SK-N-MC (cell line): ENCODE measurements around the gene CDC45.

Experiments used
- DNase-seq: peaks from one replicate; pipeline ENCODE4 v3.0.0-alpha.2; 2011; ENCODE audit warnings: low read depth, low spot score
- H3K27ac ChIP-seq: fragments of 200-600 bp; sonication (generic); 2 replicates; pipeline ENCODE4 v1.5.1; 2016; ENCODE audit warnings: mixed run types
- H3K36me3 ChIP-seq: fragments of 200-600 bp; sonication (generic); 2 replicates; pipeline ENCODE4 v1.6.1; 2017; ENCODE audit warnings: antibody characterized with exemption, low read length, mixed read lengths; ENCODE audit not compliant: insufficient read depth
- H3K4me3 ChIP-seq: fragments of 200-600 bp; sonication (generic); 2 replicates; pipeline ENCODE4 v1.5.1; 2016
- H3K9ac ChIP-seq: fragments of 200-600 bp; sonication (generic); 2 replicates; pipeline ENCODE4 v1.8.0; 2017; ENCODE audit warnings: mixed run types, mixed read lengths; ENCODE audit not compliant: insufficient read length
- H3K9me3 ChIP-seq: fragments of 200-600 bp; sonication (generic); 2 replicates; pipeline ENCODE4 v1.6.1; 2017; ENCODE audit warnings: low read depth, mild to moderate bottlenecking, antibody characterized with exemption, low read length, moderate library complexity, mixed read lengths
- EZH2 ChIP-seq: fragments of 200-600 bp; sonication (generic); IDR thresholded peaks from one replicate; pipeline ENCODE4 v1.6.1; 2017; ENCODE audit warnings: antibody characterized with exemption
- FOXP2 ChIP-seq: optimal IDR thresholded peaks from 2 replicates; pipeline ENCODE3; 2011; ENCODE audit warnings: mild to moderate bottlenecking, moderate library complexity; ENCODE audit not compliant: insufficient read depth; ENCODE audit errors: extremely low read length, control extremely low read depth
- POLR2AphosphoS5 ChIP-seq: IDR thresholded peaks from 2 replicates; pipeline ENCODE4 v1.6.1; 2012; ENCODE audit warnings: mild to moderate bottlenecking, low read depth, low read length, borderline replicate concordance

CDC45 gene

DNA sequence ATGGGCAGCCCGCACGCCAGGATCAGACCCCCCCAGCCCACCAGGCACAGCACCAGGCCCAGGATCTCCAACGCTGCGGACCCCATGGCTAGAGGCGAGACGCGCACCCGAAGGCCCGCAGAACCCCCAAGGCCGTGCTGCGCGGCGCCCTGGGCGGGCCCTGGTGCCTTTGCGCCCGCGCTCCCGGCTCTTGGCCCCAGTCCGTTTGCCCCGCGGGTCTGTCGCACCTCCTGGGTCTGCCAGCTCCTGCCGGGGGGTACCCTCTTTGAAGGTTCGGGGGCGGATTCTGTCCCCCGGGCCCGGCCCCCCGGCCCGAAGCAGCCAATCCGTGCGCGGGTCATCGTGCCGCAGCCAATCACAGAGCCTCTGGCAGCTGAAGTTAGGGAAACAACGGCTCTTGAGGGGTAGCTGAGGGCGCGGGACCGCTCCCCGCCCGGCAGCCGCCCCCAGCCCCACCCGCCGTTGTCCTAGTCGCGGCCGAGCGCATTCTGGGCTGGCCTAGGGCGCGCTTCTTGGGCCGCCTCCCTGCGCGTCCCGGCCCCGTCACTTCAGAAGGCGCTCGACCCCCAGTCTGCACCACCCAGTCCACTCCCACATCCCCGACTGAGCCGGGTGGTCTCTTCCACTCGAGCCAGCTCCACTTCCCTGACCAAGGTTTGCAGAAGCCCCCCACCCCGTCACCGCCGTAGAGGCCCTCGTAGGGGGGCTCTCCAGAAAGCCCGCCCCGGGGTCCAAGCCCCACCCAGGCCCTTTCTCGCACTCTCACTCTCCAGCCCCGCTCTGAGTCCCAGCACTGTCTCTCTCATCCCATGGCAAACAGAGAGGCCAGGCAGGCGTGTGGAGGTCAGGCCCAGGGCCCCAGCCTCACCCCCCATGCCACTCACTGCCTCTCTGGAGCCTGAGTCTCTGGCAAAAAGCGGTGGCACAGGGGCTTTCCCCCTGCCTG, 44.7 kb downstream of the CDC45 start, which contains the start of gene CLDN5:
Gene CLDN5 (minus strand): TSS at position 241 of the 946 bp plus-strand sequence. CDS start 155 bp downstream, at position 86.
- Histone ChIP-seq H3K27ac (no peak within 1 kb of the TSS), H3K36me3 (no peaks in the 10 kb centered on the region), H3K9ac (no peak within 1 kb of the TSS), H3K4me3 (peak within 1 kb of the TSS; percentile 68), H3K9me3 (no peaks in the 10 kb centered on the region)
- DNase-seq: no peak
- TF ChIP-seq POLR2AphosphoS5: no peak; the same call in 1 of the 2 replicates
- TF ChIP-seq EZH2: no peak
- TF ChIP-seq FOXP2: no peak

DNA sequence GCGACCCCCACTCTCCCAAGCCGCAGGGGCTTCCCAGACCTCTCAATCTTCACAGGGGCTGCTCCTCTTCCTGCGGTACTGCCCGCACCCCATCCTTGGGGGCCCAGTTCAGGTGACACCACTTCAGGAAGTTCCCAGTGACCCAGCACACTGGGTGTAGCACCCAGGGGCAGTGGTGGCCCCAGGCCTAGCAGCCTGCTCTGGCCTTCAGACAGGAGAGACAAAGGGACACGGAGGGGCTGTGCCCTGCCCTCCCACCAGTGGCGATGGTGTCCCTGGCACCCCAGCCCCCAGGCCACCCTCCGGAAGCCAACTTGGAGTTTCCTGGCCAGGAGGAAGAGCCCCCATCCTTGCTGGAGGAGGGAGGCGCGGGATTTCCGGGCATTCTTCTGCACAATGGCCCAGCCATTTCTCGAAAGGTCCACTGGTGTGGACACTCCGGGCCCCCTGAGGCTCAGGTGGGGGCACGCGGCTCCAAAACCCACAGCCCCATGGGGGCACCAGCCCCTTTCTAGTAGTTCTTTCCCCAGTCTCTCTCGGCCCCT, 45.5 kb downstream of the CDC45 start:
- DNase-seq: no peak
- Histone ChIP-seq H3K9me3 (no peaks in the 10 kb centered on the region), H3K4me3 (no peak overlapping the region; the same call in 1 of the 2 replicates), H3K36me3 (no peaks in the 10 kb centered on the region), H3K27ac (no peak overlapping the region), H3K9ac (no peak overlapping the region)
- TF ChIP-seq FOXP2: no peak
- no peak for TF ChIP-seq POLR2AphosphoS5
- TF ChIP-seq EZH2: no peak

DNA sequence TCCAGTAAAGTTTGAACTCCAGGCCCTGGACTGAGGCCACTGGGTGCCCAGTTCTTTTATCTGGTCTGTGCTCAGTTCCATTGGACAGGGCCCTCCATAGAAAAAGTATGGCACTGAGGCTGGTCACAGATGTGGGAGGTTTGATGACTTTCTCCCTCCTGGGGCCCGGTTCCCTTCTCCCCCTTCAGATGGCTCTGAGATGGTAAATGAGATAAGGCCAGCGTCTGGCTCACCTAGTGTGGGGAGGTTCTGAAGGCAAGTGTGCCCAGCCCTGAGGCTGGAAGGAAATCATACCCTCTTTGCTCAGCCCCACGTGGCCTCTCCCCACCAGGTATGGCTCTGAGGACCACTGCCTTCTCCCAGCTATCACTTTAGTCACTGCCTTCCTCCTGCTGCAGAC, 45.9 kb downstream of the CDC45 start:
- DNase-seq: no peak
- TF ChIP-seq FOXP2 (no peak), EZH2 (no peak), POLR2AphosphoS5 (no peak)
- H3K36me3 ChIP-seq: no peaks in the 10 kb centered on the region
- H3K9me3 ChIP-seq: no peaks in the 10 kb centered on the region
- H3K9ac ChIP-seq: no peak overlapping the region
- H3K27ac ChIP-seq: no peak overlapping the region
- no peak overlapping the region for H3K4me3 ChIP-seq

DNA sequence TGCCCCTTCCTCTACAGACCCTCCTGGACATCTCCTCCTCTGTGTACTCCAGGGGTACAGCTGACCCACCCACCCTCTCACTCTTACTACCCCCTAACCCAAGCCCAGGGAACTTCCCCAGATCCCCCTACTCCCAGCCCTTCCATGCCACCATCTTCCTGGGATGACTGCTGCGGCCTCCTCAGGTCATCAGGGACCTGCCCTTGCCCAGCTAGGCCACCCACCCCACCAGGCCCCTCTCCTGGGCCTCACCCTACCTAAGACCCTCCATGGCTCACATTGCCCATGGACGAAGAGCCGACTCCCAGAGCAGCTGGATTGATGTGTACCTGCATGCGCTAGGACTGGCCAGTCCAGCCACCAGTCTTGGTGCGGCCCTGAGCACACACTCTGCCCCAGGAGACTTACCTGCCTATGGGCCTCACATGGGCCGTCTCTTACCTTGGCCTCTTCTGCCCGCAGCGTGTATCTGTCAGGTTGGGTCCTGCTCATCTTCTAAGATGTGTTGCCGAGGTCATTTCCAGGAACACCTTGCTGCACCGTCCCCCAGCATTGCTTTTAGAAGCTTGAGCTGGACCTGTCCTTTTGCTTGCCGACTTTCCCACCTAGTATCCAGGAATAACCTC, 46.5 kb downstream of the CDC45 start:
- Histone ChIP-seq H3K9ac (no peak overlapping the region), H3K36me3 (no peaks in the 10 kb centered on the region), H3K27ac (no peak overlapping the region), H3K9me3 (no peaks in the 10 kb centered on the region), H3K4me3 (no peak overlapping the region)
- TF ChIP-seq FOXP2: no peak
- TF ChIP-seq EZH2: no peak
- TF ChIP-seq POLR2AphosphoS5: no peak
- no peak for DNase-seq

DNA sequence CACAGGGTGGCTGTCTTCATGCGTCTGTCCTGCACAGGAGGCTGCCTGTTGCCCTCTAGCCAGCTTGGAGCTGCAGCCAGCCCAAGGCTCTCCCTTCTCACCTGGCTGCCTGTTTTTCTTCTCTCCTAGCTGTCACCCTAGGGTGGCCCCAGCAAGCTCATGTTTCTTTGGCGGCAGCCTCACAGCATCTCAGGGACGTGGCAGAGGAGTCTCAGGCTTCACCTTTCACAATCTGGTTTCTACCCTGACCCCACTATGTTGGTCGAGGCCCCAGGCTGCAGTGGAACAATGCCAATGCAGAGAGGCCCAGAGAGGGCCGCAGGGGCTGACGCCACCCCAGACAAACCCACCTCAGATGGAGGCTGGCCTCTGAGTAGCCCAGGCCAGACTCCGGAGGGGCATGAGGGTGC, 47.0 kb downstream of the CDC45 start:
- Histone ChIP-seq H3K9ac (no peak overlapping the region), H3K27ac (no peak overlapping the region), H3K36me3 (no peaks in the 10 kb centered on the region), H3K9me3 (no peaks in the 10 kb centered on the region), H3K4me3 (no peak overlapping the region)
- no peak for DNase-seq
- no peak for TF ChIP-seq EZH2
- no peak for TF ChIP-seq FOXP2
- TF ChIP-seq POLR2AphosphoS5: no peak

DNA sequence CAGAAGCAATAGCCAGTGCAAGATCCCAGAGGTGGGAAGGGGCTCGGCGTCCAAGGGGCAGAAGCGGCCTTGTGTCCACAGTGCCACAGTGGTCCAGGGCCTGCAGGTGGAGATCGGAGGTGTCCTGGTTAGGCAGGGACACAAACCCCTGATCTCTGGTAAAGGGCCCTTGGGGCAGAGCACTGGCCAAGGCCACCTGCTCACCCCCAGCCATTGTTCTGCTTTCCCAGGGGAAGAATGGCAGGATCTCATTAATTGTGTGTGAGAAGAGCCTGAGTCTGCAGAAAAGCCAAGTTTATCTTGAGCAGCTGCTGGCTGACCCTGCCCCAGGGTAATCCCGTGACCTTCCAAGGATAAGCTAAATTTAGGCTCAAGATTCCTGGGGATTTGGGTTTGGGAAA, 47.6 kb downstream of the CDC45 start:
- Histone ChIP-seq H3K36me3 (no peaks in the 10 kb centered on the region), H3K27ac (no peak overlapping the region), H3K4me3 (no peak overlapping the region), H3K9ac (no peak overlapping the region), H3K9me3 (no peaks in the 10 kb centered on the region)
- TF ChIP-seq POLR2AphosphoS5 (no peak), FOXP2 (no peak), EZH2 (no peak)
- no peak for DNase-seq

DNA sequence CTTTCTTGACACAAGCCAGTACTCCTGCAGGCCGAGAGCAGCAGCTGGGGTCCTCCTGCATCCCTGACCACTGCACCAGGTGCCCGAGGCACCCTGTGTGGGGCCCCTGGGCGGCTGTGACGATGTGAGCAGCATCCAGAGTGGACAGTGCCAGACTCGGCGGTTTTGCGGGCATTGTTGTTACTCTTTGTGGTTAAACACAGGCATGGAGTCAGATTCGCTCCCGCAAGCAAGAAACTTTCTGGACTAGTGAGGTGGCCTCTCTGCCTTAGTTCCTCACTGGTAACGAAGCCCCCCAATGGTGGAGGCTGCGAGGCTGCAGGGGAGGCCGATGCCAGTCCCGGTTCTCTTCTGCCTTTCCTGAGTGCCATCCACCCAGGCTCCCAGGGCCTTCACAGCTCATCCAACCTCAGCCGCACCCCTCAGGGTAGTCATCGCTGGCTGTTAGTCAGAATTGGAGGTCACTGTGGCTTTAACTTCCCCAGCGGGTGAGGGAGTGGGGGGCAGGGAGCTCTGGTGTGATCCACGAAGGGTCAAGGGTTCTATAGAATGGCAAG, 48.2 kb downstream of the CDC45 start:
- H3K36me3 ChIP-seq: no peaks in the 10 kb centered on the region
- no peak overlapping the region for H3K4me3 ChIP-seq
- no peak for TF ChIP-seq EZH2
- TF ChIP-seq FOXP2: no peak
- no peak for TF ChIP-seq POLR2AphosphoS5
- no peak overlapping the region for H3K9ac ChIP-seq
- no peaks in the 10 kb centered on the region for H3K9me3 ChIP-seq
- no peak overlapping the region for H3K27ac ChIP-seq
- DNase-seq: no peak

DNA sequence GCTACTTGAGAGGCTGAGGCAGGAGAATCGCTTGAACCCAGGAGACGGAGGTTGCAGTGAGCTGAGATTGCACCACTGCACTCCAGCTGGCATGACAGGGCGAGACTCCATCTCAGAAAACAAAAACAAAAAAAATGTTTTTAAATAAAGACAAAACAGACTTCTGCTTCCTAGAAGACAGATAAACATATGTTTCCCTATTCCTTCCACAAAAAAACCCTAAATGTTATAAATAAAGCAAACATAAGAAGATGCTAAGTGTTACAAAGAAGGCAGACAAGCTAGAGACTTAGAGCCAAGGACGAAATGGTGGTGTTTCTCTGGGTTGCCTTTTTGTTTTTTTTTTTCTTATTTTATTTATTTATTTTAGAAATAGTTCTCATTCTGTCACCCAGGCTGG, 50.1 kb downstream of the CDC45 start:
- no peak for TF ChIP-seq POLR2AphosphoS5
- no peak for TF ChIP-seq EZH2
- no peak for TF ChIP-seq FOXP2
- H3K4me3 ChIP-seq: no peak overlapping the region
- no peak for DNase-seq
- H3K9ac ChIP-seq: no peak overlapping the region
- no peaks in the 10 kb centered on the region for H3K36me3 ChIP-seq
- H3K27ac ChIP-seq: no peak overlapping the region
- H3K9me3 ChIP-seq: no peaks in the 10 kb centered on the region
